ENCODE measurements around the gene SCYGR3. TPM values are rescaled to one million over a fixed set of nuclear protein-coding genes. Genes with fewer than 3 reads are reported as not detected.

The SCYGR3 gene
- total and polyA plus RNA-seq, 2 of the 13 experiments (the other 11 are each of a cell fraction or from before 2014, with no cell fraction given): not detected

DNA sequence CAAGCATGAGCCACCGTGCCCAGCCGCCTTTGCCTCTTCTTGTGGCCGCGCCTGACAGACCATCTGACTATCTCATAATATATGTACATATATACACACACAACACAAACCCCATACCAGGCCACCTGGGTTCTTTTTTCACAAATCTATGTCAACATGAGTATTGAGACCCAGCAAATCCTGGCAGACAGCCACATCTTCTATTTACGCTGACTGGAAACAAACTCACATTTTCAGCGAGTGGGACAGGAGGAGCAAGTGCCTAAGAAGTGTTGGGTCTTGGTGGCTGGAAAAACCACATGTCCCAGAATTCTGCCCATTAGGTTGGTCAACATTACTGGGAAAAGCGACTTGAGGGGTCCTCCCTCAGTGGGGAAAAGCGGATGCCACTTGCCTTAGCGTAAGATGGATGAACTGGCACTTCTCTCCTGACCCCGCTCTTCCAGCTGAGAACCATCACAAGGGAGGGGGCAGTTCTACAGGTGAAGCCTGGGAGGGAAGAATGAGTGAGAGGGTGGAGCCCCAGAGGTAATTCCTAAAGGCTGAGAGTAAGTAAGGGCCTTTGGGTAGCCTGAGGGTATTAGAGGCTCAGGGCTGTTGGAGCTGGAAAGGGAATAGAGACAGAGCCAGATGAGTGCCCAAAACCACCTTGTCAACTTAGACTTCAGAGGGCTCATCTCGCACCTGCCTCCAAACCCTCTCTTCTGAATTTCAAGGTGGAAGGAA lies 1.9 kb downstream of the SCYGR3 start:
- ATAC-seq (no peak), DNase-seq (ENCODE audit: low spot score) (no peak), FAIRE-seq (no peak)
- TF ChIP-seq NFKB2 (CRISPR knock-in tag; IDR thresholded peaks at IDR 0.05; ENCODE audit: borderline replicate concordance) (no peak), FOXA3 (CRISPR knock-in tag; IDR thresholded peaks at IDR 0.05) (no peak), REL (CRISPR knock-in tag; conservative IDR thresholded peaks at IDR 0.05) (no peak), RERE (CRISPR knock-in tag; IDR thresholded peaks at IDR 0.05; ENCODE audit: low read depth) (no peak), MYPOP (CRISPR knock-in tag; IDR thresholded peaks at IDR 0.05) (no peak), SALL1 (CRISPR knock-in tag; IDR thresholded peaks at IDR 0.05) (no peak), ZSCAN21 (CRISPR knock-in tag; IDR thresholded peaks at IDR 0.05; ENCODE audit: borderline replicate concordance) (no peak), HHEX (CRISPR knock-in tag; IDR thresholded peaks at IDR 0.05) (no peak)
- TF ChIP-seq, protein P1, sequence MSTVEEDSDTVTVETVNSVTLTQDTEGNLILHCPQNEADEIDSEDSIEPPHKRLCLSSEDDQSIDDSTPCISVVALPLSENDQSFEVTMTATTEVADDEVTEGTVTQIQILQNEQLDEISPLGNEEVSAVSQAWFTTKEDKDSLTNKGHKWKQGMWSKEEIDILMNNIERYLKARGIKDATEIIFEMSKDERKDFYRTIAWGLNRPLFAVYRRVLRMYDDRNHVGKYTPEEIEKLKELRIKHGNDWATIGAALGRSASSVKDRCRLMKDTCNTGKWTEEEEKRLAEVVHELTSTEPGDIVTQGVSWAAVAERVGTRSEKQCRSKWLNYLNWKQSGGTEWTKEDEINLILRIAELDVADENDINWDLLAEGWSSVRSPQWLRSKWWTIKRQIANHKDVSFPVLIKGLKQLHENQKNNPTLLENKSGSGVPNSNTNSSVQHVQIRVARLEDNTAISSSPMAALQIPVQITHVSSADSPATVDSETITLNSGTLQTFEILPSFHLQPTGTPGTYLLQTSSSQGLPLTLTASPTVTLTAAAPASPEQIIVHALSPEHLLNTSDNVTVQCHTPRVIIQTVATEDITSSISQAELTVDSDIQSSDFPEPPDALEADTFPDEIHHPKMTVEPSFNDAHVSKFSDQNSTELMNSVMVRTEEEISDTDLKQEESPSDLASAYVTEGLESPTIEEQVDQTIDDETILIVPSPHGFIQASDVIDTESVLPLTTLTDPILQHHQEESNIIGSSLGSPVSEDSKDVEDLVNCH (CRISPR knock-in tag; IDR thresholded peaks at IDR 0.05): no peak
- BruUV-seq (replicated peaks): no TSS peak
- POLR2A ChIA-PET: no interaction called here
- Histone ChIP-seq H3K9ac (ENCODE audit: insufficient read depth, low read depth, low read length) (no peak overlapping the region), H4K20me1 (ENCODE audit: insufficient read depth, low read length) (no peaks in the 10 kb centered on the region), H3K4me2 (ENCODE audit: low read depth, low read length) (no peak overlapping the region), H3K79me2 (ENCODE audit: insufficient read depth, low read length) (no peaks in the 10 kb centered on the region), H3K36me3 (replicated peaks in 1 of 2; ENCODE audit: control insufficient read depth in 1 of 2, insufficient read depth in 2 of 2, low read length in 2 of 2) (no peaks in the 10 kb centered on the region), H3K27ac (ENCODE audit: extremely low read length, insufficient read depth, low read length) (no peak overlapping the region), H2AFZ (ENCODE audit: low read length) (no peak overlapping the region), H3K27me3 (ENCODE audit: control insufficient read depth in 1 of 2, insufficient read depth in 2 of 2, low read length in 2 of 2) (no peaks in the 10 kb centered on the region; a peak in 2 of 5 replicates), H3K4me3 (replicated peaks in 1 of 3; ENCODE audit: insufficient read depth in 1 of 3, low read depth in 2 of 3, low read length in 3 of 3) (no peak overlapping the region), H3K9me3 (ENCODE audit: low read length) (no peaks in the 10 kb centered on the region), H3K4me1 (ENCODE audit: insufficient read depth, low read length) (peaks cover 16% of the 10 kb centered on the region)
- intact Hi-C loops (cut with micrococcal nuclease; ENCODE audit: unreplicated experiment): no loop called here
- 60% methylated on average over 11 of the region's 11 CpGs for WGBS (ENCODE audit: low lambda C conversion rate)
- CTCF ChIA-PET (ENCODE audit: low intra/inter-chr PET ratio, low total read pairs): no interaction called here
- in situ Hi-C loops (cut with HindIII; ENCODE audit: extremely low pct_ligation_motif_present, low pct_unique_long_range_greater_than_20kb): no loop called here
